Astrocyte of the hippocampus (primary cell): ENCODE measurements around the gene TBCK.
A peak's percentile ranks its signal among the peaks of the same experiment; 100 is the strongest.
"Not testable (repeated sequence)": the region's sequence is repeated elsewhere in the genome, so short reads cannot be mapped to it uniquely, and the experiment has no call there.

Experiments used
- DNase-seq: peaks from one replicate; pipeline ENCODE4 v3.0.0; 2011; ENCODE audit warnings: low read depth, low spot score

TBCK gene

GRCh38 chr4:106231931-106232330 is 84.1 kb downstream of the TBCK start:
- no peak for DNase-seq

GRCh38 chr4:106222548-106222947 is 93.5 kb downstream of the TBCK start:
- peak; percentile 8 for DNase-seq

- DNase-seq: not testable (repeated sequence)
Measured at GRCh38 chr4:106213291-106213690, 102.7 kb downstream of the TBCK start.

- no peak for DNase-seq
Measured at GRCh38 chr4:106210021-106210420, 106.0 kb downstream of the TBCK start.

GRCh38 chr4:106208481-106209460 is 107.2 kb downstream of the TBCK start:
- DNase-seq: no peak

- peak; percentile 30 for DNase-seq
Measured at GRCh38 chr4:106201373-106201772, 114.6 kb downstream of the TBCK start.

GRCh38 chr4:106195435-106195950 is 120.5 kb downstream of the TBCK start:
- DNase-seq: no peak

- no peak for DNase-seq
Measured at GRCh38 chr4:106194801-106195200, 121.2 kb downstream of the TBCK start.

- DNase-seq: no peak
Measured at GRCh38 chr4:106192131-106192530, 123.9 kb downstream of the TBCK start.

- DNase-seq: no peak
Measured at GRCh38 chr4:106186201-106186600, 129.8 kb downstream of the TBCK start.

GRCh38 chr4:106183551-106183950 is 132.5 kb downstream of the TBCK start:
- DNase-seq: no peak

GRCh38 chr4:106172861-106173260 is 143.1 kb downstream of the TBCK start:
- no peak for DNase-seq

- no peak for DNase-seq
Measured at GRCh38 chr4:106165351-106166010, 150.5 kb downstream of the TBCK start.

- DNase-seq: no peak
Measured at GRCh38 chr4:106162278-106162677, 153.7 kb downstream of the TBCK start.

GRCh38 chr4:106160560-106160959 is 155.4 kb downstream of the TBCK start:
- DNase-seq: no peak

GRCh38 chr4:106149911-106150310 is 166.1 kb downstream of the TBCK start:
- peak; percentile 5 for DNase-seq

- DNase-seq: peak; percentile 6
Measured at GRCh38 chr4:106149026-106149425, 167.0 kb downstream of the TBCK start.

GRCh38 chr4:106142616-106143127 is 173.3 kb downstream of the TBCK start:
- DNase-seq: no peak

- no peak for DNase-seq
Measured at GRCh38 chr4:106140601-106141000, 175.4 kb downstream of the TBCK start.

- no peak for DNase-seq
Measured at GRCh38 chr4:106136777-106137331, 179.2 kb downstream of the TBCK start.

- DNase-seq: no peak
Measured at GRCh38 chr4:106132045-106132444, 184.0 kb downstream of the TBCK start.

- no peak for DNase-seq
Measured at GRCh38 chr4:106126062-106126461, 189.9 kb downstream of the TBCK start.
